Measurements from ENCODE around the gene POMT2.

DNA sequence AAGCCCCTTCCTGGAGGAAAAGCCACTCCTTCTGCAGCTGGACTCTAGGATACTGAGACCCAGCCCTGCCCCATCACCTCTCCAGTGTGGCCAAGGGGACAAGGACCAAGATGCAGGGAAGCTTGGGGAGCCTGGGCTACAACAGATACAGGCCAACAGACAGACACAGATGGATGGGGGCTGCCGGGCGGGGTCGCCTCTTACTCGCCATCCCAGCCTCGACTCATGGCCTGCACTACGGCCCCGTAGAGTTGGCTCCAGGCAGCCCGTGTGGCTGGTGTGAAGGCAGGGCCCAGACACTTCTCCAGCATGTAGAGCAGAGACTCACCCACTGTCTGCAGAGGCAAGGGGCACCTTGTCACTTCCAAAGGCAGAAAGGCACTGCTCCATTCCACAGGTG, 54.3 kb downstream of the POMT2 start:
- TF ChIP-seq EP300 (IDR thresholded peaks at IDR 0.05) (no peak), POLR2AphosphoS5 (IDR thresholded peaks at IDR 0.05) (no peak), POLR2A (IDR thresholded peaks at IDR 0.05) (no peak)
- TF ChIP-seq, protein P1, sequence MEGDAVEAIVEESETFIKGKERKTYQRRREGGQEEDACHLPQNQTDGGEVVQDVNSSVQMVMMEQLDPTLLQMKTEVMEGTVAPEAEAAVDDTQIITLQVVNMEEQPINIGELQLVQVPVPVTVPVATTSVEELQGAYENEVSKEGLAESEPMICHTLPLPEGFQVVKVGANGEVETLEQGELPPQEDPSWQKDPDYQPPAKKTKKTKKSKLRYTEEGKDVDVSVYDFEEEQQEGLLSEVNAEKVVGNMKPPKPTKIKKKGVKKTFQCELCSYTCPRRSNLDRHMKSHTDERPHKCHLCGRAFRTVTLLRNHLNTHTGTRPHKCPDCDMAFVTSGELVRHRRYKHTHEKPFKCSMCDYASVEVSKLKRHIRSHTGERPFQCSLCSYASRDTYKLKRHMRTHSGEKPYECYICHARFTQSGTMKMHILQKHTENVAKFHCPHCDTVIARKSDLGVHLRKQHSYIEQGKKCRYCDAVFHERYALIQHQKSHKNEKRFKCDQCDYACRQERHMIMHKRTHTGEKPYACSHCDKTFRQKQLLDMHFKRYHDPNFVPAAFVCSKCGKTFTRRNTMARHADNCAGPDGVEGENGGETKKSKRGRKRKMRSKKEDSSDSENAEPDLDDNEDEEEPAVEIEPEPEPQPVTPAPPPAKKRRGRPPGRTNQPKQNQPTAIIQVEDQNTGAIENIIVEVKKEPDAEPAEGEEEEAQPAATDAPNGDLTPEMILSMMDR (IDR thresholded peaks at IDR 0.05): no peak
